Measurements from ENCODE around the gene PDLIM7. TPM values are rescaled to one million over a fixed set of nuclear protein-coding genes. Genes with fewer than 3 reads are reported as not detected.

The PDLIM7 gene
- total RNA-seq, 2 donors from 2014 or later: 87.5 to 93.9 TPM

- Mint-ChIP-seq H3K36me3 (ENCODE audit: insufficient read depth in 2 of 2) (peaks cover 7 to 24% of the 10 kb centered on the region in 2 donors), H3K27me3 (ENCODE audit: low read depth) (no peaks in the 10 kb centered on the region), H3K27ac (peak within 1 kb of the TSS; percentile 71), H3K4me1 (ENCODE audit: low read depth) (peaks cover 63% of the 10 kb centered on the region), H3K9me3 (no peaks in the 10 kb centered on the region), H3K4me3 (peak within 1 kb of the TSS; percentile 85 to 91)
- ATAC-seq (replicated peaks in 1 of 2) (peak; percentile 89 to 90), DNase-seq (peak; percentile 96 to 97)
Measured at GRCh38 chr5:177516601-177517568, 19.5 kb upstream of the PDLIM7 start, which contains the start of gene DDX41. Gene DDX41 (minus strand): TSS chr5:177516961. CDS start chr5:177516945, 16 bp downstream.

GRCh38 chr5:177515580-177515979, 18.2 kb upstream of the PDLIM7 start:
- ATAC-seq (replicated peaks in 1 of 2): no peak
- Mint-ChIP-seq H3K27me3 (ENCODE audit: low read depth) (no peaks in the 10 kb centered on the region), H3K4me3 (peak overlapping the region; percentile 85 to 91), H3K27ac (peak overlapping the region; percentile 74), H3K36me3 (ENCODE audit: insufficient read depth in 2 of 2) (peaks cover 7 to 30% of the 10 kb centered on the region in 2 donors), H3K4me1 (ENCODE audit: low read depth) (peaks cover 51% of the 10 kb centered on the region), H3K9me3 (no peaks in the 10 kb centered on the region)
- no peak for DNase-seq

DNA sequence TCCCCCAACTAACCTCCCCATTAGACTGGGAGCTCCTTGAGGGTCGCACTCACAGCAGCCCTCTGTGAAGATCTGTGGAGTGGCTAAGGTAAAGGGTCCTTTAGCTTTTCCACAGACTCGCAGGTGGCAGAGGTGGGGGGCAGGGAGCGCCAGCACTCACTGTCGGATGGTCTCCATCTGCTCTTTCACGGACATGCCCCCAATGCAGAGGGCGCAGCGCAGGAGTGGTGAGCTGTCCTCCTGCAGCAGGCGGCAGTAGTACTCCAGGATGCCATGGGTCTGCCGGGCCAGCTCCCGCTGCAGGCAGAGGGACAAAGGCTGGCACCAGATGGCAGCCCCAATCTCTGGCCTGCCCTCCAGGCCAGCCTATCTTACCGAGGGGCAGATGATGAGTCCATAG, 17.1 kb upstream of the PDLIM7 start:
- H3K4me3 Mint-ChIP-seq: no peak overlapping the region
- ATAC-seq (replicated peaks in 1 of 2): no peak
- H3K4me1 Mint-ChIP-seq (ENCODE audit: low read depth): peaks cover 48% of the 10 kb centered on the region
- no peak overlapping the region for H3K27ac Mint-ChIP-seq
- no peaks in the 10 kb centered on the region for H3K9me3 Mint-ChIP-seq
- H3K36me3 Mint-ChIP-seq (ENCODE audit: insufficient read depth in 2 of 2): peaks cover 7 to 30% of the 10 kb centered on the region in 2 donors
- no peaks in the 10 kb centered on the region for H3K27me3 Mint-ChIP-seq (ENCODE audit: low read depth)
- DNase-seq: no peak

GRCh38 chr5:177513500-177513899, 16.1 kb upstream of the PDLIM7 start:
- H3K27ac Mint-ChIP-seq: no peak overlapping the region
- H3K9me3 Mint-ChIP-seq: no peaks in the 10 kb centered on the region
- H3K36me3 Mint-ChIP-seq (ENCODE audit: insufficient read depth in 2 of 2): peaks cover 7 to 30% of the 10 kb centered on the region in 2 donors
- ATAC-seq (replicated peaks in 1 of 2) (no peak), DNase-seq (no peak)
- H3K27me3 Mint-ChIP-seq (ENCODE audit: low read depth): no peaks in the 10 kb centered on the region
- no peak overlapping the region for H3K4me3 Mint-ChIP-seq
- H3K4me1 Mint-ChIP-seq (ENCODE audit: low read depth): peaks cover 41% of the 10 kb centered on the region

DNA sequence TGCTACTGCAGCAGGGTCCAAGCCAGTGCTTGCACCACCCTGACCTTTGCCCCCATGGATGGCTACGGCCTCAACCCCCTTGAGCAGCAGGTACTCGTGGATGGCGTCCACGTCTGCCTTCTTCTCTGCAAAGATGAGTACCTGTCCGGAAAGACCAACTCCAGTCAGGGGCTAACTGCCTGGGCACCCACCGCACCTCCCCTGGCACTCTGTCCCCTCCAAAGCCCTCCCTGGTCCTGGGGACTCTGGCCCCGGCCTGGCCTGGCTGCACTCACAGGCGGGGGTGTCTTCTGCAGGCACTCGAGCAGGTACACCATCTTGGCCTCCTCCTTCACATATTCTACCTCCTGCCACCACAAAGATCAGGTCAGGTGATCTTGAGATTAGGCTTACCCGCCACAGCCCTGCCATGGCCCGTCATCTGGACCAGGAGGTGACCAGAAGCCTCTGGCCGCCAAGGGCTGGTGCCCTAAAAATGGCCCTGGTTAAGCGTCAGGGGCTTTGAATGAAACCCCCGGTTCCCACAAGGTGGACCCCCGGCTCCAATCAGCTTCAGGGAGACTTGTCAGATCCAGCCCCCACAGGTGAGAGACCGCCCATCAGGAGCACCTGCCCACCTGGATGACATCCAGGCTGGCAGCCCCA, 15.5 kb upstream of the PDLIM7 start:
- Mint-ChIP-seq H3K36me3 (ENCODE audit: insufficient read depth in 2 of 2) (peaks cover 7 to 30% of the 10 kb centered on the region in 2 donors), H3K27me3 (ENCODE audit: low read depth) (no peaks in the 10 kb centered on the region), H3K4me3 (no peak overlapping the region), H3K27ac (no peak overlapping the region), H3K4me1 (ENCODE audit: low read depth) (peaks cover 41% of the 10 kb centered on the region), H3K9me3 (no peaks in the 10 kb centered on the region)
- DNase-seq (no peak), ATAC-seq (replicated peaks in 1 of 2) (no peak)

- Mint-ChIP-seq H3K27ac (no peak overlapping the region), H3K36me3 (ENCODE audit: insufficient read depth in 2 of 2) (peaks cover 7 to 28% of the 10 kb centered on the region in 2 donors), H3K4me1 (ENCODE audit: low read depth) (peaks cover 36% of the 10 kb centered on the region), H3K4me3 (no peak overlapping the region), H3K9me3 (no peaks in the 10 kb centered on the region), H3K27me3 (ENCODE audit: low read depth) (no peaks in the 10 kb centered on the region)
- ATAC-seq (replicated peaks in 1 of 2) (no peak), DNase-seq (no peak)
Measured at GRCh38 chr5:177511796-177512675, 14.6 kb upstream of the PDLIM7 start.

- Mint-ChIP-seq H3K4me1 (ENCODE audit: low read depth) (peaks cover 27% of the 10 kb centered on the region), H3K27me3 (ENCODE audit: low read depth) (no peaks in the 10 kb centered on the region), H3K4me3 (no peak overlapping the region), H3K9me3 (no peaks in the 10 kb centered on the region), H3K27ac (no peak overlapping the region), H3K36me3 (ENCODE audit: insufficient read depth in 2 of 2) (peaks cover 3 to 23% of the 10 kb centered on the region in 2 donors)
- ATAC-seq (replicated peaks in 1 of 2) (no peak), DNase-seq (no peak)
Measured at GRCh38 chr5:177511181-177511580, 13.8 kb upstream of the PDLIM7 start.

DNA sequence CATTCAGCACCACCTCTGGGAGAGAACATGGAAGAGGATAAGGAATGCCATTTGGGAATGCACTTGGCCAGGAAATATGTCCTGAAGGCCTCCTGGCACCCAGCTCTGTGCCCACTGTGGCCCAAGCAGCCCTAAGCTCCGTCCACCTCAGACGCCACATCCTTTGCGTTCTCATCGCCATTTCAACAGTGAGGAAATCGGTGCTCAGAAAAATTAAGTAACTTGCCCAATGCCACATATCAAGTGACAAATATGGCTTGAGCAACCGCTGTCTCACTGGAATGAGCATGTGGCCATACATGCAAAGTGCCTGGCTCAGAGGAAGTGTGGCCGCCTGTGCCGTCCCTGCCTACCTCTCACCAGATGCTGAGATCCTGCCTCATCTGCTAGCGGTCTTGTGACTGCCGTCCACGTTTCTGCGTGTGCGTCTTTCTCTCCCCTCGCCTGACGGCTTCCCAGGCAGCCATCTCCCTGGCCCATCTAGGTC, 13.2 kb upstream of the PDLIM7 start:
- no peak for ATAC-seq (replicated peaks in 1 of 2)
- Mint-ChIP-seq H3K9me3 (no peaks in the 10 kb centered on the region), H3K36me3 (ENCODE audit: insufficient read depth in 2 of 2) (peaks cover 1 to 21% of the 10 kb centered on the region in 2 donors), H3K4me1 (ENCODE audit: low read depth) (peaks cover 21% of the 10 kb centered on the region), H3K4me3 (no peak overlapping the region), H3K27ac (no peak overlapping the region), H3K27me3 (ENCODE audit: low read depth) (no peaks in the 10 kb centered on the region)
- no peak for DNase-seq

DNA sequence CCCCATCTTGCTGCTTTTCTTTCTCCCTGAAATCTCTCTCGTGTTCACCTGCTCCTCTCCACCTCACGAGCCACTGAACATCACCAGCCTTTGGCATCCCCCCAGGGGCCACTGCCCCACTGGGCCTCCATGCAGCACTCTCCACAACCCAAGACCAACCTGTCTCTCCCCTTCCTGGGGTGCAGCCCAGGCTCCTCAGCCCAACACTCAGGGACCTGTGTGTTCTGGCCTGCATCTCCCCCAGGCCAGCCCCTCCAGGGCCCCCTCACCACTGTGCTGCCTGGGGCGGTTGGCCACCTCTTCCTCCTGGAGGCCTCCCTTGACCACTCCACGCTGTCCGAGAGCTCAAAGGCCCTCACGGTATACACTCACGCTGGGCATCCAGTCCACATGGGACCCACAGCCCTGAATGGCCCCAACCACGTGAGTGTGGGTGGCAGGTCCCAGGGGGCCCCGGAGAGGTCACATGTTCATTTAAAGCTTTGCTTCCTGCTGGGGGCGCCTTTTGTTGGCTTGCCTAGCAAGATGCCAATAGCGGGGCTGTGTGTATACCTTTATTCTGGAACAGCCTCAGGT, 12.7 kb upstream of the PDLIM7 start:
- DNase-seq: no peak
- peak in 1 of 2 donors; percentile 16 for ATAC-seq (replicated peaks in 1 of 2)
- Mint-ChIP-seq H3K4me1 (ENCODE audit: low read depth) (peaks cover 16% of the 10 kb centered on the region), H3K9me3 (no peaks in the 10 kb centered on the region), H3K36me3 (ENCODE audit: insufficient read depth in 2 of 2) (peaks cover 1 to 18% of the 10 kb centered on the region in 2 donors), H3K4me3 (no peak overlapping the region), H3K27me3 (ENCODE audit: low read depth) (no peaks in the 10 kb centered on the region), H3K27ac (no peak overlapping the region)

- H3K27me3 Mint-ChIP-seq (ENCODE audit: low read depth): no peaks in the 10 kb centered on the region
- peaks cover 1 to 17% of the 10 kb centered on the region in 2 donors for H3K36me3 Mint-ChIP-seq (ENCODE audit: insufficient read depth in 2 of 2)
- peaks cover 10% of the 10 kb centered on the region for H3K4me1 Mint-ChIP-seq (ENCODE audit: low read depth)
- no peak for ATAC-seq (replicated peaks in 1 of 2)
- no peak within 1 kb of the TSS for H3K27ac Mint-ChIP-seq
- H3K9me3 Mint-ChIP-seq: no peaks in the 10 kb centered on the region
- DNase-seq: no peak
- no peak within 1 kb of the TSS for H3K4me3 Mint-ChIP-seq
Measured at GRCh38 chr5:177509381-177509951, 12.1 kb upstream of the PDLIM7 start, which contains the start of gene DOK3. Gene DOK3 (minus strand): TSS chr5:177509826. CDS start chr5:177509540, 286 bp downstream.

DNA sequence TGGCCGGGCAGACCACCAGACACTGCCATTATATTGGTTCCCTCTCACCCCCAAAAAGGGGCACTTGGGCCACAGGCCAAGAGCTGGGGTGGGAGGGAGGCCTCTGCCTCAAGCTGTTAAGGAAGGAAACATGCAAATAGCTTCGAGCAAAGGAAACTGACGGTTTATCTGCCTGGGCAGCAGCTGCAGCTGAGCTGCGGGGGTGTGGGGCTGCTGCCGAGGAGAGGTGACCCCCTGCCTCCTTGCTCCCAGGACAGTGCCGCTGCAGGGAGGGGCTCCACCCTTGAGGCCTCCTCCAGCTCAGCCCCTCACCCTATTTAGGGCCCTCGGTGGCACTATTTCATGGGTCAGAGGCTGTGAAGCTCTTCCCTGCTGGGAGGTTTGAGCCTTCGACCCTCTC, 11.4 kb upstream of the PDLIM7 start:
- Mint-ChIP-seq H3K4me3 (no peak overlapping the region), H3K27me3 (ENCODE audit: low read depth) (no peaks in the 10 kb centered on the region), H3K36me3 (ENCODE audit: insufficient read depth in 2 of 2) (peaks cover 0 to 11% of the 10 kb centered on the region in 2 donors), H3K4me1 (ENCODE audit: low read depth) (peaks cover 7% of the 10 kb centered on the region), H3K9me3 (no peaks in the 10 kb centered on the region), H3K27ac (no peak overlapping the region)
- no peak for DNase-seq
- no peak for ATAC-seq (replicated peaks in 1 of 2)

DNA sequence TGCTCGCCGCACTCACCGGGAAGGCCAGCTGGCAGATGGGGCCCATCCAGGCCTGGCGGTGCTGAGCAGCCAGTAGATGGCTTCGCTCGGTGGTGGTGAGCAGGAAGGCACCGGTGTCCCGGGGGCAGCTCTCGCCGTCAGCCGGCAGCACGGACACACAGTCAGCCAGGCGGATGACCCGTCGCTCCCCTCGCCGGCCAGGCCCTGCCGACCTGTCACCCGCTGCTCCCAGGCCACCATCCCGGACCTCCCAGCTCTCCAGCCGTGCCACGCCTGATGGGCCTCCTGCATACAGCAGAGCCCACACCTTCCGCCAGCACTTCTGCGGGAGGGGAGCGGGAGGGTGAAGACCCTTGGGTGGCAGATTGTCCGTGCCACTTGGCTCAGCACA, 10.8 kb upstream of the PDLIM7 start:
- peaks cover 7% of the 10 kb centered on the region for H3K4me1 Mint-ChIP-seq (ENCODE audit: low read depth)
- no peaks in the 10 kb centered on the region for H3K9me3 Mint-ChIP-seq
- H3K4me3 Mint-ChIP-seq: no peak overlapping the region
- no peaks in the 10 kb centered on the region for H3K27me3 Mint-ChIP-seq (ENCODE audit: low read depth)
- DNase-seq (no peak), ATAC-seq (replicated peaks in 1 of 2) (no peak)
- no peak overlapping the region for H3K27ac Mint-ChIP-seq
- peaks cover 0 to 9% of the 10 kb centered on the region in 2 donors for H3K36me3 Mint-ChIP-seq (ENCODE audit: insufficient read depth in 2 of 2)

Data from activated T-cell treated with anti-CD3 and anti-CD28 coated beads, Interleukin-2, amount 50 U/mL, for 72 hours (primary cell).